Breast epithelium (tissue), 3 donors: ENCODE results near the gene BNC2.

Experiments used
- CTCF ChIP-seq, 3 donors: fragments of 450-650 bp; IDR thresholded peaks; one replicate each; pipeline ENCODE4 v1.5.1; 2016 to 2017; ENCODE audit warnings: antibody characterized with exemption in 3 of 3, mild to moderate bottlenecking in 3 of 3, moderate library complexity in 3 of 3
- POLR2A ChIP-seq: fragments of 450-650 bp; IDR thresholded peaks from one replicate; pipeline ENCODE4 v1.6.1; 2016; ENCODE audit warnings: antibody characterized with exemption, mild to moderate bottlenecking, moderate library complexity
- POLR2AphosphoS5 ChIP-seq, 3 donors: sonication (generic); formaldehyde crosslinking; IDR thresholded peaks; one replicate each; pipeline ENCODE4 v1.6.1; 2017; ENCODE audit warnings: antibody characterized with exemption in 3 of 3

GRCh38 chr9:16450578-16450977, 419.9 kb downstream of the BNC2 start:
- TF ChIP-seq CTCF (IDR thresholded peaks at IDR 0.05) (no peak), POLR2A (no peak), POLR2AphosphoS5 (IDR thresholded peaks at IDR 0.05) (no peak)
